K562 (cell line): ENCODE data around the gene PRKG2. TPM values are rescaled to one million over a fixed set of nuclear protein-coding genes. Genes with fewer than 3 reads are reported as not detected.

Experiments used
- ATAC-seq: fragments of 200-7000 bp; cut with Tn5 transposase; 3 replicates; pipeline ENCODE4 v1.9.1; 2020; ENCODE audit warnings: moderate library complexity
- BruUV-seq: library from RNA; stranded (reverse); fragments of 400-500 nt; replicated peaks from 2 replicates; lab custom pipeline; 2021; lab: Mats Ljungman, UMichigan
- CTCF ChIA-PET: fragments of 300-600 bp; formaldehyde crosslinking; extraction: SDS; loops from one replicate; lab custom pipeline; 2021; ENCODE audit warnings: low intra/inter-chr PET ratio; lab: Yijun Ruan, JAX
- POLR2A ChIA-PET: fragments of 300-600, 350-650 bp; sonication (Branson Sonifier 250); formaldehyde crosslinking; extraction: SDS; loops from one replicate; lab custom pipeline; 2021; ENCODE audit warnings: antibody characterized with exemption, inconsistent platforms; lab: Yijun Ruan, JAX
- DNase-seq, 4 experiments: peaks; one replicate each; pipeline versions ENCODE4 v3.0.0 to v3.0.0-alpha.2; 2011 to 2018; ENCODE audit warnings: low spot score in 3 of 4, mixed read lengths in 3 of 4; ENCODE audit errors: extremely low read depth in 1 of 4
- FAIRE-seq: peaks from 2 replicates; lab custom pipeline; 2011; peaks lifted over from hg19 to GRCh38; lab: Jason Lieb, UNC
- H2AFZ ChIP-seq: 2 replicates; pipeline ENCODE4 v1.6.0; 2011; ENCODE audit warnings: low read depth, low read length, control low read depth, inconsistent platforms
- H3K27ac ChIP-seq: fragments of 200-600 bp; 3 replicates; pipeline ENCODE4 v1.8.0; 2011; ENCODE audit warnings: low read depth, mild to moderate bottlenecking, control low read depth, inconsistent platforms, low read length, moderate library complexity, mixed read lengths; ENCODE audit errors: extremely low read depth
- H3K27me3 ChIP-seq, 2 experiments: fragments of 300-600 bp in 1 of 2; 2 replicates in 1 of 2; 3 replicates in 1 of 2; pipeline versions ENCODE4 v1.6.0 to v1.8.0; 2011; ENCODE audit warnings: inconsistent platforms in 2 of 2, low read length in 2 of 2, mild to moderate bottlenecking in 1 of 2, mixed read lengths in 1 of 2, moderate library complexity in 1 of 2; ENCODE audit not compliant: control insufficient read depth in 2 of 2, insufficient read depth in 2 of 2
- H3K36me3 ChIP-seq: fragments of 300-600 bp; 3 replicates; pipeline ENCODE4 v1.8.0; 2011; ENCODE audit warnings: mild to moderate bottlenecking, low read length, inconsistent platforms; ENCODE audit not compliant: control insufficient read depth, insufficient read depth
- H3K4me1 ChIP-seq, 2 experiments: fragments of 200-600 bp in 1 of 2; replicated peaks in 1 of 2; 2 replicates in 1 of 2; 3 replicates in 1 of 2; pipeline versions ENCODE4 v1.5.1 to v1.8.0; 2011; ENCODE audit warnings: inconsistent platforms in 2 of 2, low read length in 2 of 2, mild to moderate bottlenecking in 1 of 2, mixed read lengths in 1 of 2, moderate library complexity in 1 of 2; ENCODE audit not compliant: control insufficient read depth in 2 of 2, insufficient read depth in 2 of 2
- H3K4me2 ChIP-seq: 2 replicates; pipeline ENCODE4 v1.6.1; 2011; ENCODE audit warnings: low read length, control low read depth, inconsistent platforms, mixed read lengths; ENCODE audit not compliant: insufficient read depth
- H3K4me3 ChIP-seq: fragments of 200-600 bp; sonication (generic), shearing (Covaris generic); 2 replicates; pipeline ENCODE4 v1.5.1; 2016; ENCODE audit warnings: control low read depth, inconsistent platforms
- H3K79me2 ChIP-seq: fragments of 200-600 bp; 3 replicates; pipeline ENCODE4 v1.8.0; 2011; ENCODE audit warnings: low read length, inconsistent platforms; ENCODE audit not compliant: control insufficient read depth, insufficient read depth
- H3K9ac ChIP-seq, 2 experiments: 2 replicates each; pipeline versions ENCODE4 v1.6.0 to v1.6.1; 2011; ENCODE audit warnings: low read depth in 2 of 2, low read length in 2 of 2, control low read depth in 1 of 2, inconsistent platforms in 1 of 2, mild to moderate bottlenecking in 1 of 2, mixed read lengths in 1 of 2; ENCODE audit not compliant: insufficient read depth in 1 of 2
- H3K9me1 ChIP-seq: one replicate; pipeline ENCODE4 v1.6.0; 2011; ENCODE audit warnings: inconsistent platforms, mild to moderate bottlenecking, low read length, moderate library complexity; ENCODE audit not compliant: control insufficient read depth, insufficient read depth
- H3K9me3 ChIP-seq: replicated peaks from 2 replicates; pipeline ENCODE4 v1.5.1; 2011; ENCODE audit warnings: low read depth, low read length, inconsistent platforms; ENCODE audit not compliant: control insufficient read depth, insufficient read depth
- H4K20me1 ChIP-seq: replicated peaks from 2 replicates; pipeline ENCODE4 v1.6.1; 2011; ENCODE audit warnings: low read length, inconsistent platforms, mixed read lengths; ENCODE audit not compliant: control insufficient read depth, insufficient read depth
- C11orf30 ChIP-seq: fragments of 450-650 bp; IDR thresholded peaks from 2 replicates; pipeline ENCODE4 v1.6.1; 2016; ENCODE audit warnings: low read depth, mild to moderate bottlenecking
- CHAMP1 ChIP-seq: fragments of 450-650 bp; IDR thresholded peaks from 2 replicates; pipeline ENCODE4 v1.6.1; 2016; ENCODE audit warnings: mild to moderate bottlenecking
- EGR1 ChIP-seq: fragments of 450-650 bp; conservative IDR thresholded peaks from 2 replicates; pipeline ENCODE4 v1.6.1; 2017; ENCODE audit warnings: mild to moderate bottlenecking
- GATAD2A ChIP-seq: fragments of 450-650 bp; IDR thresholded peaks from 2 replicates; pipeline ENCODE4 v1.6.1; 2017
- KLF10 ChIP-seq: fragments of 250-450 bp; sonication (Bioruptor Pico); IDR thresholded peaks from 2 replicates; pipeline ENCODE4 v1.6.1; 2021; ENCODE audit warnings: matching md5 sums
- MAFG ChIP-seq: fragments of 450-650 bp; conservative IDR thresholded peaks from 2 replicates; pipeline ENCODE4 v1.6.1; 2016; ENCODE audit warnings: missing genetic modification characterization, missing compliant biosample characterization
- NR3C1 ChIP-seq: sonication (generic); formaldehyde crosslinking; IDR thresholded peaks from 2 replicates; pipeline ENCODE4 v1.8.1; 2022; ENCODE audit warnings: missing genetic modification reagents
- PATZ1 ChIP-seq: fragments of 250-450 bp; sonication (Bioruptor Pico); IDR thresholded peaks from 2 replicates; pipeline ENCODE4 v1.5.0; 2020; ENCODE audit warnings: mild to moderate bottlenecking, borderline replicate concordance
- POLR2AphosphoS5 ChIP-seq: IDR thresholded peaks from 2 replicates; pipeline ENCODE4 v1.6.1; 2011; ENCODE audit warnings: mild to moderate bottlenecking, low read depth, low read length, moderate library complexity; ENCODE audit not compliant: control insufficient read depth, insufficient read depth
- POLR2B ChIP-seq: fragments of 450-650 bp; IDR thresholded peaks from 2 replicates; pipeline ENCODE4 v1.6.1; 2018; ENCODE audit warnings: low read depth; ENCODE audit not compliant: partially characterized antibody
- ZBTB5 ChIP-seq: fragments of 450-650 bp; IDR thresholded peaks from 2 replicates; pipeline ENCODE4 v1.6.1; 2017; ENCODE audit warnings: antibody characterized with exemption
- ZNF592 ChIP-seq: fragments of 450-650 bp; IDR thresholded peaks from 2 replicates; pipeline ENCODE4 v1.6.1; 2017; ENCODE audit warnings: antibody characterized with exemption, mild to moderate bottlenecking
- ZNF780A ChIP-seq: fragments of 250-450 bp; sonication (Bioruptor Pico); IDR thresholded peaks from 2 replicates; pipeline ENCODE4 v1.5.0; 2021; ENCODE audit warnings: mild to moderate bottlenecking
- WGBS: fragments of 100-300 bp; shearing (Covaris generic); methylation state at CpG from one replicate; pipeline ENCODE4 v1.1.6; 2016; ENCODE audit warnings: low coverage, mixed read lengths; ENCODE audit not compliant: insufficient coverage; ENCODE audit errors: missing lambda C conversion rate; 5-methylcytosine and 5-hydroxymethylcytosine counted together
- in situ Hi-C: fragments of 300-500 bp; cut with MboI; formaldehyde crosslinking; loops from 4 replicates; pipeline ENCODE4 v1.15.0; 2018; ENCODE audit warnings: inconsistent platforms, mixed read lengths
- intact Hi-C: fragments of 100-400 bp; cut with micrococcal nuclease; formaldehyde crosslinking; loops from 2 replicates; pipeline ENCODE4 v1.14.2; 2022
- polyA plus RNA-seq, 8 experiments: library from polyadenylated mRNA; depleted of rRNA in 4 of 8; stranded (reverse) in 5 of 8; unstranded in 3 of 8; fragments of >200 nt; fragmentation: Nextera tagmentation in 2 of 8; fragmentation: Illumina TruSeq in 1 of 8; extraction: Ambion mirVana in 2 of 8; extraction: Trizol in 1 of 8; gene quantifications; 2 replicates each; pipeline versions ENCODE4 v1.2.1 to v1.2.3, GENCODE V29; 2011 to 2014; ENCODE audit warnings: inconsistent platforms in 1 of 8, missing spikeins in 1 of 8
- total RNA-seq, 7 experiments: library from RNA; depleted of rRNA in 6 of 7; stranded (reverse); fragments of >200 nt in 6 of 7; fragmentation: Illumina TruSeq in 2 of 7; extraction: Trizol in 2 of 7; gene quantifications; 2 replicates each; pipeline versions ENCODE4 v1.2.1 to v1.2.3, GENCODE V29; 2011 to 2021; ENCODE audit warnings: low replicate concordance in 1 of 7

Gene PRKG2
- total and polyA plus RNA-seq, 9 of the 15 experiments (the other 6 are each of a cell fraction or from before 2014, with no cell fraction given): 0.01 to 0.68 (median 0.34) TPM

GRCh38 chr4:81106150-81106549, 108.9 kb downstream of the PRKG2 start:
- H3K36me3 ChIP-seq: no peaks in the 10 kb centered on the region
- CTCF ChIA-PET: no interaction called here
- H3K9ac ChIP-seq: no peak overlapping the region
- TF ChIP-seq ZNF592 (no peak), CHAMP1 (no peak), ZBTB5 (no peak), KLF10 (no peak), EGR1 (no peak), PATZ1 (CRISPR knock-in tag) (no peak), POLR2AphosphoS5 (no peak), MAFG (tag) (no peak), ZNF780A (CRISPR knock-in tag) (no peak), GATAD2A (no peak), NR3C1 (CRISPR knock-in tag) (no peak), POLR2B (no peak), C11orf30 (no peak)
- TF ChIP-seq, all 486 proteins: peak for 0
- in situ Hi-C loops: no loop called here
- H3K9me3 ChIP-seq: no peaks in the 10 kb centered on the region
- FAIRE-seq: no peak
- H3K27ac ChIP-seq: no peak overlapping the region
- POLR2A ChIA-PET: no interaction called here
- no peak overlapping the region for H3K4me2 ChIP-seq
- no peaks in the 10 kb centered on the region for H3K4me1 ChIP-seq
- H3K4me3 ChIP-seq: no peak overlapping the region
- no peaks in the 10 kb centered on the region for H4K20me1 ChIP-seq
- 2% methylated on average over 4 of the region's 4 CpGs for WGBS
- H2AFZ ChIP-seq: no peak overlapping the region
- H3K79me2 ChIP-seq: no peaks in the 10 kb centered on the region
- no peak for ATAC-seq
- intact Hi-C loops: no loop called here
- no peaks in the 10 kb centered on the region for H3K27me3 ChIP-seq
- no peak for DNase-seq
- no TSS peak for BruUV-seq
- H3K9me1 ChIP-seq: no peaks in the 10 kb centered on the region
